Panc1 (cell line): ENCODE data around the gene ZBTB45. TPM values are rescaled to one million over a fixed set of nuclear protein-coding genes. Genes with fewer than 3 reads are reported as not detected.

Experiments used
- ATAC-seq: fragments of 200-7000 bp; cut with Tn5 transposase; 2 replicates; pipeline ENCODE4 v1.9.1; 2020; ENCODE audit warnings: mild to moderate bottlenecking, moderate library complexity
- BruUV-seq: library from RNA; stranded (reverse); fragments of 400-500 nt; replicated peaks from 2 replicates; lab custom pipeline; 2021; lab: Mats Ljungman, UMichigan
- CTCF ChIA-PET: fragments of 300-600 bp; sonication (Branson Sonifier 250); formaldehyde crosslinking; loops from one replicate; lab custom pipeline; 2022; ENCODE audit warnings: antibody characterized with exemption; lab: Charles Lee
- POLR2A ChIA-PET: fragments of 300-600 bp; sonication (Branson Sonifier 250); formaldehyde crosslinking; loops from one replicate; lab custom pipeline; 2022; ENCODE audit warnings: antibody characterized with exemption; lab: Charles Lee
- DNase-seq: peaks from one replicate; pipeline ENCODE4 v3.0.0-alpha.2; 2010; ENCODE audit warnings: low read depth, low spot score
- H3K27ac ChIP-seq: 2 replicates; pipeline ENCODE4 v1.5.1; 2011; ENCODE audit warnings: mild to moderate bottlenecking, low read length, inconsistent platforms
- H3K27me3 ChIP-seq: fragments of 200-500 bp; sonication (Bioruptor generic); 2 replicates; pipeline ENCODE4 v1.6.0; 2014; ENCODE audit warnings: low read length, inconsistent platforms; ENCODE audit not compliant: control insufficient read depth, insufficient read depth
- H3K36me3 ChIP-seq: fragments of 200-500 bp; sonication (Bioruptor generic); 2 replicates; pipeline ENCODE4 v1.5.1; 2014; ENCODE audit warnings: inconsistent platforms, mild to moderate bottlenecking, low read length, moderate library complexity; ENCODE audit not compliant: control insufficient read depth, insufficient read depth
- H3K4me1 ChIP-seq: 2 replicates; pipeline ENCODE4 v1.5.1; 2011; ENCODE audit warnings: inconsistent platforms, mild to moderate bottlenecking, low read length, moderate library complexity; ENCODE audit not compliant: control insufficient read depth, insufficient read depth
- H3K4me3 ChIP-seq, 2 experiments: 2 replicates each; pipeline ENCODE4 v1.5.1; 2011 to 2012; ENCODE audit warnings: low read depth in 2 of 2, low read length in 2 of 2, mild to moderate bottlenecking in 2 of 2, inconsistent platforms in 1 of 2, moderate library complexity in 1 of 2
- H3K9me3 ChIP-seq: fragments of 200-500 bp; sonication (Bioruptor generic); 2 replicates; pipeline ENCODE4 v1.5.1; 2014; ENCODE audit warnings: low read depth, mild to moderate bottlenecking, inconsistent platforms, low read length, moderate library complexity; ENCODE audit not compliant: control insufficient read depth, insufficient read depth
- CTCF ChIP-seq: fragments of 450-650 bp; IDR thresholded peaks from 2 replicates; pipeline ENCODE4 v1.5.1; 2017; ENCODE audit warnings: mild to moderate bottlenecking
- POLR2AphosphoS5 ChIP-seq: IDR thresholded peaks from 2 replicates; pipeline ENCODE4 v1.6.1; 2012; ENCODE audit warnings: mild to moderate bottlenecking, low read depth, low read length, moderate library complexity
- SIN3A ChIP-seq: IDR thresholded peaks from 2 replicates; pipeline ENCODE4 v1.6.1; 2012; ENCODE audit warnings: low read depth, mild to moderate bottlenecking, low read length, moderate library complexity, borderline replicate concordance; ENCODE audit not compliant: insufficient read depth
- TCF7L2 ChIP-seq: IDR thresholded peaks from 2 replicates; pipeline ENCODE4 v1.6.1; 2011; ENCODE audit warnings: mild to moderate bottlenecking, low read depth, low read length, inconsistent platforms
- in situ Hi-C: cut with HindIII; loops from 2 replicates; pipeline ENCODE4 v1.10.0; 2016; ENCODE audit warnings: low sequenced_read_pairs, low pct_unique_long_range_greater_than_20kb
- intact Hi-C: fragments of 100-400 bp; cut with micrococcal nuclease; formaldehyde crosslinking; loops from one replicate; pipeline ENCODE4 v1.10.0; 2022; ENCODE audit not compliant: unreplicated experiment
- total RNA-seq: library from RNA; stranded (reverse); gene quantifications from one replicate; pipeline ENCODE4 v1.2.1, GENCODE V29; 2021; ENCODE audit not compliant: unreplicated experiment
- TF ChIP-seq, protein P1 (sequence below), 2 experiments: IDR thresholded peaks; 2 replicates each; pipeline ENCODE4 v1.6.1; 2011 to 2012; ENCODE audit warnings: low read depth in 2 of 2, control low read depth in 1 of 2, low read length in 1 of 2, mild to moderate bottlenecking in 1 of 2, moderate library complexity in 1 of 2; ENCODE audit not compliant: insufficient read depth in 1 of 2

The ZBTB45 gene
- total RNA-seq, 1 experiment from 2014 or later = 24.7 TPM

DNA sequence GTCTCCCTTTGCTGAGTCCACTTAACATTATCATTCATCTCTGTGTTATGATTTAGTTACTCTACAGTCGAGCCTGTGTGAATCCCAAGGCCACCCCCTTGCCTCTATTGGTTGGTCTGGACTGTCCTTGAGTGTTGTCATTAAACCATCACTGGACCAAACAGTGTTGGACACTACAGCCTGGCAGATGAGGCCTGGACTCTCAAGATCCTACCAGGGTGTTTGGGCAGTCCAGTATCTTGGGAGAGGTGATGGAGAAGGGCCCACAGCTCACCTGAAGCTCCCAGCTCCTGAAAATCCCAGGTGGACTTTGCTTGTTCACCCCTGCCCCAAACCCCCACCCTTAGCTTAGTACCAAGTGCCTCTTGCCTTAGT, 31.5 kb upstream of the ZBTB45 start:
- Histone ChIP-seq H3K4me1 (peaks cover 29% of the 10 kb centered on the region), H3K4me3 (no peak overlapping the region), H3K27me3 (no peaks in the 10 kb centered on the region), H3K9me3 (no peaks in the 10 kb centered on the region), H3K27ac (no peak overlapping the region), H3K36me3 (peaks cover 36% of the 10 kb centered on the region)
- DNase-seq = no peak
- in situ Hi-C loops (no loop called here), intact Hi-C loops (no loop called here)
- ChIA-PET CTCF (interaction anchor here (0.5 kb wide), 1 partner anchor 67 kb away, joined by 4 read pairs; no protein-coding TSS in a partner anchor), POLR2A (no interaction called here)
- BruUV-seq = no TSS peak
- TF ChIP-seq, protein P1, sequence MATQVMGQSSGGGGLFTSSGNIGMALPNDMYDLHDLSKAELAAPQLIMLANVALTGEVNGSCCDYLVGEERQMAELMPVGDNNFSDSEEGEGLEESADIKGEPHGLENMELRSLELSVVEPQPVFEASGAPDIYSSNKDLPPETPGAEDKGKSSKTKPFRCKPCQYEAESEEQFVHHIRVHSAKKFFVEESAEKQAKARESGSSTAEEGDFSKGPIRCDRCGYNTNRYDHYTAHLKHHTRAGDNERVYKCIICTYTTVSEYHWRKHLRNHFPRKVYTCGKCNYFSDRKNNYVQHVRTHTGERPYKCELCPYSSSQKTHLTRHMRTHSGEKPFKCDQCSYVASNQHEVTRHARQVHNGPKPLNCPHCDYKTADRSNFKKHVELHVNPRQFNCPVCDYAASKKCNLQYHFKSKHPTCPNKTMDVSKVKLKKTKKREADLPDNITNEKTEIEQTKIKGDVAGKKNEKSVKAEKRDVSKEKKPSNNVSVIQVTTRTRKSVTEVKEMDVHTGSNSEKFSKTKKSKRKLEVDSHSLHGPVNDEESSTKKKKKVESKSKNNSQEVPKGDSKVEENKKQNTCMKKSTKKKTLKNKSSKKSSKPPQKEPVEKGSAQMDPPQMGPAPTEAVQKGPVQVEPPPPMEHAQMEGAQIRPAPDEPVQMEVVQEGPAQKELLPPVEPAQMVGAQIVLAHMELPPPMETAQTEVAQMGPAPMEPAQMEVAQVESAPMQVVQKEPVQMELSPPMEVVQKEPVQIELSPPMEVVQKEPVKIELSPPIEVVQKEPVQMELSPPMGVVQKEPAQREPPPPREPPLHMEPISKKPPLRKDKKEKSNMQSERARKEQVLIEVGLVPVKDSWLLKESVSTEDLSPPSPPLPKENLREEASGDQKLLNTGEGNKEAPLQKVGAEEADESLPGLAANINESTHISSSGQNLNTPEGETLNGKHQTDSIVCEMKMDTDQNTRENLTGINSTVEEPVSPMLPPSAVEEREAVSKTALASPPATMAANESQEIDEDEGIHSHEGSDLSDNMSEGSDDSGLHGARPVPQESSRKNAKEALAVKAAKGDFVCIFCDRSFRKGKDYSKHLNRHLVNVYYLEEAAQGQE (IDR thresholded peaks at IDR 0.05; ENCODE audit: insufficient read depth in 1 of 2, low read depth in 2 of 2, low read length in 1 of 2) = no peak
- TF ChIP-seq POLR2AphosphoS5 (no peak; the same call in 1 of the 2 replicates), TCF7L2 (no peak), CTCF (no peak), SIN3A (no peak)
- ATAC-seq = no peak

DNA sequence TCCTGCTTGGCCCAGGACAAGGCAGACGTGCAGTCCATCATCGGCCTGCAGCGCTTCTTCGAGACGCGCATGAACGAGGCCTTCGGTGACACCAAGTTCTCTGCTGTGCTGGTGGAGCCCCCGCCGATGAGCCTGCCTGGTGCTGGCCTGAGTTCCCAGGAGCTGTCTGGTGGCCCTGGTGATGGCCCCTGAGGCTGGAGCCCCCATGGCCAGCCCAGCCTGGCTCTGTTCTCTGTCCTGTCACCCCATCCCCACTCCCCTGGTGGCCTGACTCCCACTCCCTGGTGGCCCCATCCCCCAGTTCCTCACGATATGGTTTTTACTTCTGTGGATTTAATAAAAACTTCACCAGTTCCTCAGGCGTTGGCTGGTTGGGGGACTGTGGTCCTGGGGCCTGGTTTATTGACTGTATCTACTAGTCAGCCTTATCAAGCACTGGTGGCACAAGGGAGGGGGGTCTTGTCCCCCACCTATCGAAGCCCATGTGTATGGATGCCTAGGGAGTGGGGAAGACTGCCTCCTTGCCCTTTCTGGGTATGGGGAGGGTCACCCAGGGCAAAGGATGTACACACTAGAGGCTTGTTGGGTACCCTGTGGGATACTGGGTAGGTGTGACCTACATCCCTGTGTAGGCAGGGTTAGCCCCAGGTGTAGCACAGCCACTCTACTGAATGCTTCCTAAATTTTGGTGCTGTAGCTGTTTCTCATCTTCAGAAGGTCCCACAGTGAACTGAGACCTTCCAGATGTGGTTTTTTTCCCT, 30.9 kb upstream of the ZBTB45 start:
- Histone ChIP-seq H3K4me3 (no peak overlapping the region), H3K27ac (no peak overlapping the region), H3K9me3 (no peaks in the 10 kb centered on the region), H3K36me3 (peaks cover 38% of the 10 kb centered on the region), H3K4me1 (peaks cover 24% of the 10 kb centered on the region), H3K27me3 (no peaks in the 10 kb centered on the region)
- intact Hi-C loops = no loop called here
- in situ Hi-C loops = no loop called here
- BruUV-seq = no TSS peak
- CTCF ChIA-PET = no interaction called here
- TF ChIP-seq CTCF (no peak), POLR2AphosphoS5 (peak; percentile 8; the same call in 1 of the 2 replicates), SIN3A (no peak)
- POLR2A ChIA-PET = no interaction called here
- ATAC-seq (no peak), DNase-seq (no peak)
